Measurements from ENCODE around the gene OR52I2.
A peak's percentile ranks its signal among the peaks of the same experiment; 100 is the strongest.

OR52I2 gene

GRCh38 chr11:4581443-4581842, at the start of gene OR52I2:
Gene OR52I2 (plus strand): TSS chr11:4581743.
- no peak for DNase-seq (ENCODE audit: low read depth, low spot score)

- DNase-seq (ENCODE audit: low read depth, low spot score): peak; percentile 52
Observed at GRCh38 chr11:4539603-4540219, 41.8 kb upstream of the OR52I2 start.

- no peak for DNase-seq (ENCODE audit: low read depth, low spot score)
Observed at GRCh38 chr11:4541071-4541470, 40.5 kb upstream of the OR52I2 start.

GRCh38 chr11:4543561-4543960, 38.0 kb upstream of the OR52I2 start:
- no peak for DNase-seq (ENCODE audit: low read depth, low spot score)

GRCh38 chr11:4544891-4545290, 36.7 kb upstream of the OR52I2 start, which contains the start of gene OR52M1:
Gene OR52M1 (plus strand): TSS chr11:4545191. CDS start chr11:4545191, 0 bp downstream.
- DNase-seq (ENCODE audit: low read depth, low spot score): no peak

GRCh38 chr11:4546878-4547277, 34.7 kb upstream of the OR52I2 start:
- DNase-seq (ENCODE audit: low read depth, low spot score): no peak

- no peak for DNase-seq (ENCODE audit: low read depth, low spot score)
Observed at GRCh38 chr11:4547416-4547815, 34.1 kb upstream of the OR52I2 start.

- no peak for DNase-seq (ENCODE audit: low read depth, low spot score)
Observed at GRCh38 chr11:4551346-4551979, 30.1 kb upstream of the OR52I2 start.

- DNase-seq (ENCODE audit: low read depth, low spot score): no peak
Observed at GRCh38 chr11:4559527-4560440, 21.8 kb upstream of the OR52I2 start.

- DNase-seq (ENCODE audit: low read depth, low spot score): no peak
Observed at GRCh38 chr11:4560467-4560866, 21.1 kb upstream of the OR52I2 start.

- no peak for DNase-seq (ENCODE audit: low read depth, low spot score)
Observed at GRCh38 chr11:4565371-4565770, 16.2 kb upstream of the OR52I2 start.

GRCh38 chr11:4569075-4569474, 12.5 kb upstream of the OR52I2 start:
- no peak for DNase-seq (ENCODE audit: low read depth, low spot score)

- no peak for DNase-seq (ENCODE audit: low read depth, low spot score)
Observed at GRCh38 chr11:4576880-4577279, 4.7 kb upstream of the OR52I2 start.

GRCh38 chr11:4577761-4578160, 3.8 kb upstream of the OR52I2 start:
- no peak for DNase-seq (ENCODE audit: low read depth, low spot score)

GRCh38 chr11:4578624-4579023, 2.9 kb upstream of the OR52I2 start:
- no peak for DNase-seq (ENCODE audit: low read depth, low spot score)

GRCh38 chr11:4580124-4580523, 1.4 kb upstream of the OR52I2 start:
- DNase-seq (ENCODE audit: low read depth, low spot score): no peak

GRCh38 chr11:4589017-4589416, 7.5 kb downstream of the OR52I2 start:
- DNase-seq (ENCODE audit: low read depth, low spot score): no peak

GRCh38 chr11:4593739-4594138, 12.2 kb downstream of the OR52I2 start, which contains the start of gene OR52I1:
Gene OR52I1 (plus strand): TSS chr11:4594039. CDS start chr11:4594039, 0 bp downstream.
- DNase-seq (ENCODE audit: low read depth, low spot score): no peak

GRCh38 chr11:4605057-4605456, 23.5 kb downstream of the OR52I2 start:
- DNase-seq (ENCODE audit: low read depth, low spot score): no peak

GRCh38 chr11:4606231-4607015, 24.9 kb downstream of the OR52I2 start:
- peak; percentile 17 for DNase-seq (ENCODE audit: low read depth, low spot score)

- peak; percentile 10 for DNase-seq (ENCODE audit: low read depth, low spot score)
Observed at GRCh38 chr11:4607096-4607495, 25.6 kb downstream of the OR52I2 start.

Data from astrocyte of the hippocampus (primary cell).